MCF 10A (cell line): ENCODE data around the gene KCNJ6. TPM values are rescaled to one million over a fixed set of nuclear protein-coding genes. Genes with fewer than 3 reads are reported as not detected.
A peak's percentile ranks its signal among the peaks of the same experiment; 100 is the strongest.

ENCODE experiments used
- BruUV-seq: library from RNA; stranded (reverse); fragments of 400-500 nt; replicated peaks from 2 replicates; lab custom pipeline; 2021; lab: Mats Ljungman, UMichigan
- CTCF ChIA-PET: fragments of 300-600 bp; sonication (Branson Sonifier 250); formaldehyde crosslinking; extraction: SDS; loops from one replicate; lab custom pipeline; 2021; ENCODE audit warnings: antibody characterized with exemption, inconsistent platforms; lab: Yijun Ruan, JAX
- POLR2A ChIA-PET: fragments of 300-600, 350-650 bp; sonication (Branson Sonifier 250); formaldehyde crosslinking; extraction: SDS; loops from one replicate; lab custom pipeline; 2020; ENCODE audit warnings: antibody characterized with exemption, inconsistent platforms; lab: Yijun Ruan, JAX
- DNase-seq: peaks from one replicate; pipeline ENCODE4 v3.0.0-alpha.2; 2018; ENCODE audit not compliant: unreplicated experiment
- H3K27ac Mint-ChIP-seq: one replicate; pipeline ENCODE4 v1.8.0; 2022; ENCODE audit warnings: mild to moderate bottlenecking, low read depth, mixed read lengths; ENCODE audit not compliant: unreplicated experiment
- H3K27me3 Mint-ChIP-seq: one replicate; pipeline ENCODE4 v1.8.0; 2022; ENCODE audit warnings: mixed read lengths; ENCODE audit not compliant: insufficient read depth, unreplicated experiment
- H3K36me3 Mint-ChIP-seq: one replicate; pipeline ENCODE4 v1.8.0; 2022; ENCODE audit warnings: mild to moderate bottlenecking, moderate library complexity, mixed read lengths; ENCODE audit not compliant: insufficient read depth, unreplicated experiment
- H3K4me1 Mint-ChIP-seq: one replicate; pipeline ENCODE4 v1.8.0; 2022; ENCODE audit warnings: mixed read lengths; ENCODE audit not compliant: insufficient read depth, unreplicated experiment
- H3K4me3 Mint-ChIP-seq: one replicate; pipeline ENCODE4 v1.8.0; 2022; ENCODE audit warnings: mild to moderate bottlenecking, moderate library complexity, mixed read lengths; ENCODE audit not compliant: unreplicated experiment
- H3K9me3 Mint-ChIP-seq: one replicate; pipeline ENCODE4 v1.8.0; 2022; ENCODE audit warnings: mixed read lengths; ENCODE audit not compliant: unreplicated experiment
- intact Hi-C: fragments of 100-400 bp; cut with micrococcal nuclease; formaldehyde crosslinking; loops from 2 replicates; pipeline ENCODE4 v1.14.1; 2022
- total RNA-seq: library from RNA; stranded (reverse); gene quantifications from 2 replicates; pipeline ENCODE4 v1.2.3, GENCODE V29; 2022
- TF ChIP-seq, protein P1 (sequence below): fragments of 200-600 bp; IDR thresholded peaks from one replicate; pipeline ENCODE4 v1.8.0; 2022; ENCODE audit warnings: antibody characterized with exemption, mild to moderate bottlenecking; ENCODE audit not compliant: unreplicated experiment

Gene KCNJ6
- total RNA-seq, 1 experiment from 2014 or later: 0.28 TPM

DNA sequence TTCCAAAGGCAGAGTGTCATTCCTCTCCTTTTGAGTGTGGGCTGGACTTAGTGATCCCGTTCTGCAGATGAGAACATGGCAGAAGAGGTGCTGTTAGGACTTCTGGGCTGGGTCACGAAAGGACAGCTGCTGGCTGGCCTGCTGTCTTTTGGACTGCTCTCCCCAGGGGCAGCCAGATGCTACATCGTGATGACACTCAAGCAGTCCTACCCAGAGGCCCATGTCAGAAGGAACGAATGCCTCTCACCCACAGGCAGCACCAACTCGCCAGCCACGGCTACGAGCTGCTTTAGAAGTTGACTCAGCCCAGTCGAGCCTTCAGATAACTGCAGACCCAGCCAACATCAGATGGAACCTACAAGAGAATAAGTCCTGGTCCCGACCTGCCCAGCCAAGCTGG is 156.5 kb downstream of the KCNJ6 start:
- POLR2A ChIA-PET: no interaction called here
- Mint-ChIP-seq H3K4me1 (peaks cover 11% of the 10 kb centered on the region), H3K9me3 (no peaks in the 10 kb centered on the region), H3K27ac (no peak overlapping the region), H3K4me3 (no peak overlapping the region), H3K27me3 (peaks cover 13% of the 10 kb centered on the region), H3K36me3 (no peaks in the 10 kb centered on the region)
- CTCF ChIA-PET: interaction anchor here (0.6 to 2.2 kb wide), 5 partner anchors 238 to 458 kb away, joined by 3 to 6 read pairs (median 4); no protein-coding TSS in a partner anchor
- intact Hi-C loops: loop anchor here (1.0 kb wide), 4 partner anchors 157 to 597 kb away; partner anchors contain the start of gene KCNJ6
- no peak for DNase-seq
- BruUV-seq: no TSS peak
- TF ChIP-seq, protein P1, sequence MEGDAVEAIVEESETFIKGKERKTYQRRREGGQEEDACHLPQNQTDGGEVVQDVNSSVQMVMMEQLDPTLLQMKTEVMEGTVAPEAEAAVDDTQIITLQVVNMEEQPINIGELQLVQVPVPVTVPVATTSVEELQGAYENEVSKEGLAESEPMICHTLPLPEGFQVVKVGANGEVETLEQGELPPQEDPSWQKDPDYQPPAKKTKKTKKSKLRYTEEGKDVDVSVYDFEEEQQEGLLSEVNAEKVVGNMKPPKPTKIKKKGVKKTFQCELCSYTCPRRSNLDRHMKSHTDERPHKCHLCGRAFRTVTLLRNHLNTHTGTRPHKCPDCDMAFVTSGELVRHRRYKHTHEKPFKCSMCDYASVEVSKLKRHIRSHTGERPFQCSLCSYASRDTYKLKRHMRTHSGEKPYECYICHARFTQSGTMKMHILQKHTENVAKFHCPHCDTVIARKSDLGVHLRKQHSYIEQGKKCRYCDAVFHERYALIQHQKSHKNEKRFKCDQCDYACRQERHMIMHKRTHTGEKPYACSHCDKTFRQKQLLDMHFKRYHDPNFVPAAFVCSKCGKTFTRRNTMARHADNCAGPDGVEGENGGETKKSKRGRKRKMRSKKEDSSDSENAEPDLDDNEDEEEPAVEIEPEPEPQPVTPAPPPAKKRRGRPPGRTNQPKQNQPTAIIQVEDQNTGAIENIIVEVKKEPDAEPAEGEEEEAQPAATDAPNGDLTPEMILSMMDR: no peak

DNA sequence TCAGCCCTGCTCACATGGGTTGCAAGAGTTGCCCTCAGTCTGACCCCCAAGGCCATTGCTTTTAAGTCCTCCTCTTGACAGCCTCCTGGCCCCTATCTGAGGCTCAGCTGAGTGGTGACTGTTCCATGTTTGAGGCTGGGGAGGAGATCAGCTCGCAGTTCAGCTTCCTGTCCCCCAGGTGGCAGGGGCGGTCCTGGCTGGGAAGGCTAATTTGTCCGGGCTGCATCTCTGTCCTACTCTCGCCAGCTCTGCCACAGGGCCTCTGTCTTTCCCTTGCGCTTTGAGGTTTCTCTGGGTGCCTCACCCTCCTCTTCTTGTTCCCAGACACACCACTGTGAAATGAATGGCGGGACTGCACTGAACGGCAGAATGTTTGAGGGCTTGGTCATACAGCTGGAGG is 157.3 kb downstream of the KCNJ6 start:
- H3K36me3 Mint-ChIP-seq: no peaks in the 10 kb centered on the region
- H3K27me3 Mint-ChIP-seq: peaks cover 21% of the 10 kb centered on the region

DNA sequence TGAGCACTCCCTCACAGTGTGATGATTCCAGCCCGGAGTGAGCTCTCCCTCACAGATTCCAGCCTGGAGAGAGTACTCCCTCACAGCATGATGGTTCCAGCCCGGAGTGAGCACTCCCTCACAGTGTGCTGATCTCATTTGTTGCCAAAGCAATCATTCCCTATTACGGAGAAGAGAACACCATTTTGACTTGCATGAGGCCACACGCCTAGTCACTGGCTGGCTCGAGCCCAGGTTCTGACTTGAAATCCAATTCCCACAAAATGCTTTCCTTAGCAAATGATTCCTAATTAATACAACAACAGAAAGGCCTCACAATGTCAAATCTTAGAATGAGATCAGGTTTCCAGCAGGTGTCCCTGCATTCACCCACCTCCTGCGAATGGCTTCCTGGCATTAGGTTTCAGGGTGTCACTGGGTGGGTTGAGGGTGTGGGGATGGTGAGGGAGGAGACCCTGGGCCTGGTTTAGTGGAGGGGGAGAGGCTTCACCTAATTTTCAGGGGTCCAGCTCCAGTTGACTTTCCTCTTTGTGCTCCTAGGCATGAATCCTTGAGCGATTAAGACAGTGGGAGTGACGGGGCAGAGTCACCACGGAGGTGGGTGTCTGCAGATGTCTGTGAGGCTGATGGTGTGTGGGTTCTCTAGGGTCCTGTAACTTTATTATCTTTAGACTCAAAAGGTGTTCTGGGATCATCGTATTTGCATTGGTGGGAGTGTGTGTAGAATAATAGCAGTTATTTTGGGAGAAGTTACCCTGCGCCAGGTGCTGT is 158.5 kb downstream of the KCNJ6 start:
- DNase-seq: no peak
- BruUV-seq: no TSS peak
- H3K27me3 Mint-ChIP-seq: peaks cover 33% of the 10 kb centered on the region
- H3K4me1 Mint-ChIP-seq: no peaks in the 10 kb centered on the region
- H3K9me3 Mint-ChIP-seq: no peaks in the 10 kb centered on the region
- no peak overlapping the region for H3K4me3 Mint-ChIP-seq
- ChIA-PET CTCF (interaction anchor here (0.6 to 2.2 kb wide), 6 partner anchors 366 to 840 kb away, joined by 3 to 9 read pairs (median 4); no protein-coding TSS in a partner anchor), POLR2A (no interaction called here)
- TF ChIP-seq, protein P1: no peak
- H3K36me3 Mint-ChIP-seq: no peaks in the 10 kb centered on the region
- no peak overlapping the region for H3K27ac Mint-ChIP-seq
- intact Hi-C loops: no loop called here

More for the DNA sequence above, 157.3 kb downstream of the KCNJ6 start:
- DNase-seq: peak; percentile 54
- CTCF ChIA-PET: interaction anchor here (0.6 to 2.2 kb wide), 15 partner anchors 10 to 597 kb away, joined by 3 to 9 read pairs (median 3); no protein-coding TSS in a partner anchor
- no peaks in the 10 kb centered on the region for H3K9me3 Mint-ChIP-seq
- TF ChIP-seq, protein P1: peak; percentile 73
- no peak overlapping the region for H3K27ac Mint-ChIP-seq
- peaks cover 8% of the 10 kb centered on the region for H3K4me1 Mint-ChIP-seq
- POLR2A ChIA-PET: no interaction called here
- no peak overlapping the region for H3K4me3 Mint-ChIP-seq
- BruUV-seq: no TSS peak
- intact Hi-C loops: loop anchor here (1.0 kb wide), 4 partner anchors 157 to 597 kb away; partner anchors contain the start of gene KCNJ6

DNA sequence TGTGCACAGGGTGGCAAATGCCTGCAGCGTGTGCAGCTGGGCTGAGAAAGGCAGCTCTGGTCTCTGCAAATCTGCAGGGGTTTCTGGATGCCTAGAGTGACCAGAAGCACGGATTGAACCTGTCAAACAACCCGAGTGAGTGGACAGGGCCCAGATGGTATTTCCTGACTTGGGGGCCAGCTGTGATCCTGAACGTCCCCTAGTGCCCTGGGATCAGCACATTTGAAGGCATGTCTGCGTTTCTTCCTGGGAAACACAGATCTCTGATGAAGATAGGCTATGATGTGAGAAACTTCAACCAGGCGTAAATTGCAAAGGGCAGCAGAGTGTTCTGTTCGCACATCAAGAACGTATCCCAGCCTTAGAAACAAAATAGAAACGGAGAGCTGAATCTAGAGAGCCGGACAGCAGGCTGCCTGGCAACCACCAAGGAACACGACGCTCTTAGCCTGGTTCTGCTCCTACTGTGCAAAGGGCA is 163.1 kb downstream of the KCNJ6 start:
- Mint-ChIP-seq H3K27ac (no peak overlapping the region), H3K9me3 (no peaks in the 10 kb centered on the region), H3K4me1 (no peaks in the 10 kb centered on the region), H3K27me3 (peaks cover 60% of the 10 kb centered on the region), H3K4me3 (no peak overlapping the region), H3K36me3 (no peaks in the 10 kb centered on the region)
- no TSS peak for BruUV-seq
- ChIA-PET CTCF (interaction anchor here (1.4 kb wide), 1 partner anchor 40 kb away, joined by 3 read pairs; no protein-coding TSS in a partner anchor), POLR2A (no interaction called here)
- intact Hi-C loops: no loop called here
- TF ChIP-seq, protein P1: no peak
- DNase-seq: no peak
